Loucy (cell line): ENCODE measurements around the gene ZNF205.

Experiments
- H2AFZ ChIP-seq: fragments of 200-600 bp; sonication (generic); 2 replicates; pipeline ENCODE4 v1.6.0; 2016; ENCODE audit warnings: antibody characterized with exemption, mild to moderate bottlenecking, low read length, moderate library complexity
- H3F3A ChIP-seq: fragments of 200-600 bp; 2 replicates; pipeline ENCODE4 v1.6.0; 2016; ENCODE audit warnings: antibody characterized with exemption, low read depth, mild to moderate bottlenecking
- H3K27me3 ChIP-seq: fragments of 200-600 bp; sonication (generic); 2 replicates; pipeline ENCODE4 v1.6.1; 2014; ENCODE audit warnings: low read length, mild to moderate bottlenecking; ENCODE audit not compliant: insufficient read depth, poor library complexity, severe bottlenecking
- H3K36me3 ChIP-seq: fragments of 200-600 bp; sonication (generic); 2 replicates; pipeline ENCODE4 v1.6.1; 2016; ENCODE audit warnings: low read length; ENCODE audit not compliant: insufficient read depth
- H3K4me1 ChIP-seq: fragments of 200-600 bp; sonication (generic); 2 replicates; pipeline ENCODE4 v1.5.1; 2014; ENCODE audit warnings: low read length, mild to moderate bottlenecking; ENCODE audit not compliant: insufficient read depth, poor library complexity, severe bottlenecking
- H3K4me2 ChIP-seq: fragments of 200-600 bp; sonication (generic); 2 replicates; pipeline ENCODE4 v1.6.0; 2014; ENCODE audit warnings: antibody characterized with exemption, low read length, low read depth, mild to moderate bottlenecking; ENCODE audit not compliant: poor library complexity, severe bottlenecking
- H3K4me3 ChIP-seq: fragments of 200-600 bp; sonication (generic); 2 replicates; pipeline ENCODE4 v1.5.1; 2014; ENCODE audit warnings: low read length, mild to moderate bottlenecking, mixed read lengths; ENCODE audit not compliant: poor library complexity, severe bottlenecking
- H3K79me2 ChIP-seq: fragments of 200-600 bp; sonication (generic); 2 replicates; pipeline ENCODE4 v1.6.1; 2014; ENCODE audit warnings: low read length; ENCODE audit not compliant: insufficient read depth
- H3K9ac ChIP-seq: fragments of 200-600 bp; sonication (generic); 2 replicates; pipeline ENCODE4 v1.6.0; 2014; ENCODE audit warnings: mild to moderate bottlenecking, low read depth, low read length, moderate library complexity; ENCODE audit not compliant: poor library complexity, severe bottlenecking
- H3K9me2 ChIP-seq: fragments of 200-600 bp; sonication (generic); replicated peaks from 2 replicates; pipeline ENCODE4 v1.6.1; 2016; ENCODE audit warnings: low read depth, low read length, mixed read lengths
- H3K9me3 ChIP-seq: fragments of 200-600 bp; sonication (generic); 2 replicates; pipeline ENCODE4 v1.6.1; 2014; ENCODE audit warnings: mild to moderate bottlenecking, antibody characterized with exemption, low read length, low read depth; ENCODE audit not compliant: insufficient read depth
- H4K20me1 ChIP-seq: fragments of 200-600 bp; sonication (generic); 2 replicates; pipeline ENCODE4 v1.6.0; 2014; ENCODE audit warnings: antibody characterized with exemption, low read length, mild to moderate bottlenecking; ENCODE audit not compliant: insufficient read depth, poor library complexity, severe bottlenecking
- CTCF ChIP-seq: fragments of 200-600 bp; sonication (generic); conservative IDR thresholded peaks from 2 replicates; pipeline ENCODE4 v1.5.1; 2014; ENCODE audit warnings: mild to moderate bottlenecking, antibody characterized with exemption, low read length
- EZH2phosphoT487 ChIP-seq: fragments of 200-600 bp; IDR thresholded peaks from 2 replicates; pipeline ENCODE4 v1.6.1; 2018; ENCODE audit warnings: antibody characterized with exemption, mild to moderate bottlenecking, moderate library complexity, borderline replicate concordance

The ZNF205 gene

DNA sequence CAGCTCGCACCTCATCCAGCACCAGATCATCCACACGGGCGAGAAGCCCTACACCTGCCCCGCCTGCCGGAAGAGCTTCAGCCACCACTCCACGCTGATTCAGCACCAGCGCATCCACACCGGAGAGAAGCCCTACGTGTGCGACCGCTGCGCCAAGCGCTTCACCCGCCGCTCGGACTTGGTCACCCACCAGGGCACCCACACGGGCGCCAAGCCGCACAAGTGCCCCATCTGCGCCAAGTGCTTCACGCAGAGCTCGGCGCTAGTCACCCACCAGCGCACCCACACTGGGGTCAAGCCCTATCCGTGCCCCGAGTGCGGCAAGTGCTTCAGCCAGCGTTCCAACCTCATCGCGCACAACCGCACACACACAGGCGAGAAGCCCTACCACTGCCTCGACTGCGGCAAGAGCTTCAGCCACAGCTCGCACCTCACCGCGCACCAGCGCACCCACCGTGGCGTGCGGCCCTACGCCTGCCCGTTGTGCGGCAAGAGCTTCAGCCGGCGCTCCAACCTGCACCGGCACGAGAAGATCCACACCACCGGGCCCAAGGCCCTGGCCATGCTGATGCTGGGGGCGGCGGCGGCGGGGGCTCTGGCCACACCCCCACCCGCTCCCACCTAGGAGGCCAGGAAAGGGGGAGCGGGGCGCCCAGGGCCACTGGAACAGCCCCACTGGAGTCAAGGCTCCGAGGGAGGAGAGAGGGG lies 7.5 kb downstream of the ZNF205 start:
- no peak overlapping the region for H3K4me3 ChIP-seq
- H3K36me3 ChIP-seq, result no peaks in the 10 kb centered on the region
- H3K27me3 ChIP-seq, result no peaks in the 10 kb centered on the region
- no peak overlapping the region for H3K4me2 ChIP-seq
- no peaks in the 10 kb centered on the region for H3F3A ChIP-seq
- no peaks in the 10 kb centered on the region for H3K9me3 ChIP-seq
- H3K9ac ChIP-seq, result no peak overlapping the region
- no peak for TF ChIP-seq CTCF
- no peak for TF ChIP-seq EZH2phosphoT487
- no peak overlapping the region for H2AFZ ChIP-seq
- H4K20me1 ChIP-seq, result no peaks in the 10 kb centered on the region
- H3K79me2 ChIP-seq, result no peaks in the 10 kb centered on the region
- H3K9me2 ChIP-seq, result no peaks in the 10 kb centered on the region
- peaks cover 5% of the 10 kb centered on the region for H3K4me1 ChIP-seq

DNA sequence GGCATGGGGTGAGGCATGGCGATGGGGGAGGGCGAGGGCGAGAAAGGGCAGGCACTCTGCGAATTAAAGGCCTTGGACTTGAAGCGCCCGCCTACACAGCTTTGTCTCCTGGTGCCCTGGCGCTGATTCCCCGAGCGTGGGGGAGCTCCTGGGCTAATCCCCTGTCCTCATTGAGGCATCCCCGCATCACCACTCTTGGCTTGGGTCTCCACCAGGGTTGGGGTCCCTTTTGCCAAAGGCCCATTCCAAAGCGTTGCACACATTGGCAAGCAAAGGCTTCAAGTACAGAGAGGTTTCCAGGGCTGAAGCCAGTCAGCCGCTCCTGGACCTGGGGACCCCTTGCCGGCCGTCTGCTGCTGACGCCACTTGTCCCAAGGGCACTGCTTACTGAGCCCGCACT lies 8.0 kb downstream of the ZNF205 start:
- Histone ChIP-seq H3K79me2 (no peaks in the 10 kb centered on the region), H3K9me2 (no peaks in the 10 kb centered on the region), H3K4me2 (no peak overlapping the region), H3K27me3 (no peaks in the 10 kb centered on the region), H3K9ac (no peak overlapping the region), H2AFZ (no peak overlapping the region), H3K9me3 (no peaks in the 10 kb centered on the region), H4K20me1 (no peaks in the 10 kb centered on the region), H3K36me3 (no peaks in the 10 kb centered on the region), H3F3A (no peaks in the 10 kb centered on the region), H3K4me1 (peaks cover 8% of the 10 kb centered on the region), H3K4me3 (no peak overlapping the region)
- TF ChIP-seq EZH2phosphoT487 (no peak), CTCF (no peak)

GRCh38 chr16:3121851-3122467 lies 9.6 kb downstream of the ZNF205 start:
- H3K36me3 ChIP-seq, result no peaks in the 10 kb centered on the region
- no peaks in the 10 kb centered on the region for H4K20me1 ChIP-seq
- H3K4me3 ChIP-seq, result no peak overlapping the region
- no peaks in the 10 kb centered on the region for H3K27me3 ChIP-seq
- no peaks in the 10 kb centered on the region for H3K79me2 ChIP-seq
- no peak overlapping the region for H2AFZ ChIP-seq
- no peaks in the 10 kb centered on the region for H3F3A ChIP-seq
- peaks cover 8% of the 10 kb centered on the region for H3K4me1 ChIP-seq
- TF ChIP-seq EZH2phosphoT487 (no peak), CTCF (no peak)
- H3K9me2 ChIP-seq, result no peaks in the 10 kb centered on the region
- H3K4me2 ChIP-seq, result no peak overlapping the region
- no peak overlapping the region for H3K9ac ChIP-seq
- no peaks in the 10 kb centered on the region for H3K9me3 ChIP-seq
